Limb (tissue), 2 donors: ENCODE data around the gene ST3GAL3.
A peak's percentile ranks its signal among the peaks of the same experiment; 100 is the strongest.
"Not testable (repeated sequence)": the region's sequence is repeated elsewhere in the genome, so short reads cannot be mapped to it uniquely, and the experiment has no call there.

Experiments
- DNase-seq, 2 donors: peaks; one replicate each; pipeline ENCODE4 v3.0.0-alpha.2; 2016; ENCODE audit errors: extremely low spot score in 2 of 2

The ST3GAL3 gene

DNA sequence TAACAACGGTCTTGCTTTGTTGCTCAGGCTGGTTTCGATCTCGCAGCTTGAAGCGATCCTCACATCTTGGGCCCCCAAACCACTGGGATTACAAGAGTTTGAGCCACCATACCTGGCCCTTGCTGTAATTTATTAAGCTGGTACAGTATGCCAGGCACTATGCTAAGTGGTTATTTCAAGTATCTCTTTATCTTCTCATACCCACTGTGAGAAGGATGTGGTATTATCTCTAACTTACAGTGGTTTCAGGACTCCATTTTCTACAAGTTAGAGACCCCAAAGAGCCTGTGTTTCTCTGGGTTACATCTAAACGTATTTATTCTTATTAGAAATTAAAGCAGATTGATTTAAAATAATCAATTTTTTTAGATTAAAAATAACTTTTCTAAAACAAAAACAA, 8.1 kb upstream of the ST3GAL3 start:
- no peak for DNase-seq

GRCh38 chr1:43703836-43704235, 3.5 kb upstream of the ST3GAL3 start:
- no peak for DNase-seq

DNA sequence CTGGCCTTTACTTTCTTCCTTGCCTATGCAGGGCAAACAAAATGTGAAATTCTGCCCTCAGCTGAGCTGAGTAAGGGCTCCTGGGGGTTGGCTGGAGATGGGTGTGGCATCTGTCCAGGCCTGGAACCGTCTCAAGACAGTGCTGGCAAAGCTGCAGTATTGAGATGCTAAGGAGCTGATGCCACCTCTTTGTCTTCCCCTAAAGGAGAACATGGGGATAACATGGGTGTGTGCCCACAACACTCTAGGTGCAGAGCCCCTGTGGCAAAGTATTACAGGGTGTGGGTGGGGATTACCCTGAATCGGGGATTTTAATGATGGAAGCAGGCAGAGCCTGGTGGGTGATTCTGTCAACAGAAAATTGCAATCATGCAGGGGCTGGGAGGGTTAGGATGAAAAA, 2.5 kb upstream of the ST3GAL3 start:
- no peak for DNase-seq

GRCh38 chr1:43705334-43705733, 2.0 kb upstream of the ST3GAL3 start:
- no peak for DNase-seq

GRCh38 chr1:43705982-43706597, 1.2 kb upstream of the ST3GAL3 start:
- no peak for DNase-seq

GRCh38 chr1:43706598-43707189, 642 bp upstream of the ST3GAL3 start:
- peak in 1 of 2 donors; percentile 36 for DNase-seq

GRCh38 chr1:43708002-43708410, 670 bp downstream of the ST3GAL3 start:
- DNase-seq = peak in 1 of 2 donors; percentile 30

DNA sequence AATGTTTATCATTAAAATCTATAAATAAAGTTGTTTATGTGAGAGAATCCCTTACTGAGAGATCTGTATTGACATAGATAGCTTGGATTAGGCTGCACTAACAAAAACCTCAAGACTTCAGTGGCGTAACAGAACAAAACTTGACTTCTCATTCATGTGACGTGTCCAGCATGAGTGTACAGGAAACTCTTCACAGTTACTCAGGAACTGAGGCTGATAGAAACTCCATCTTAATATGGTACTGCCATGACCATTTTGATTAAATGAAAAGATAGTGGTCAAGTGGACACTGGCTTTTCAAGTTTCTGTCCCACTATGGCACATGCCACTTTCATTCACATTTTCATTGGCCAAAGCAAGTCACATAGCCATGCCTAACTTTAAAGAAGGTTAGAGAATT, 3.7 kb downstream of the ST3GAL3 start:
- DNase-seq = no peak

- no peak for DNase-seq
Observed at GRCh38 chr1:43711524-43712386, 4.4 kb downstream of the ST3GAL3 start.

- DNase-seq = no peak
Observed at GRCh38 chr1:43716559-43717281, 9.4 kb downstream of the ST3GAL3 start.

- DNase-seq = no peak
Observed at GRCh38 chr1:43719063-43719462, 11.7 kb downstream of the ST3GAL3 start.

DNA sequence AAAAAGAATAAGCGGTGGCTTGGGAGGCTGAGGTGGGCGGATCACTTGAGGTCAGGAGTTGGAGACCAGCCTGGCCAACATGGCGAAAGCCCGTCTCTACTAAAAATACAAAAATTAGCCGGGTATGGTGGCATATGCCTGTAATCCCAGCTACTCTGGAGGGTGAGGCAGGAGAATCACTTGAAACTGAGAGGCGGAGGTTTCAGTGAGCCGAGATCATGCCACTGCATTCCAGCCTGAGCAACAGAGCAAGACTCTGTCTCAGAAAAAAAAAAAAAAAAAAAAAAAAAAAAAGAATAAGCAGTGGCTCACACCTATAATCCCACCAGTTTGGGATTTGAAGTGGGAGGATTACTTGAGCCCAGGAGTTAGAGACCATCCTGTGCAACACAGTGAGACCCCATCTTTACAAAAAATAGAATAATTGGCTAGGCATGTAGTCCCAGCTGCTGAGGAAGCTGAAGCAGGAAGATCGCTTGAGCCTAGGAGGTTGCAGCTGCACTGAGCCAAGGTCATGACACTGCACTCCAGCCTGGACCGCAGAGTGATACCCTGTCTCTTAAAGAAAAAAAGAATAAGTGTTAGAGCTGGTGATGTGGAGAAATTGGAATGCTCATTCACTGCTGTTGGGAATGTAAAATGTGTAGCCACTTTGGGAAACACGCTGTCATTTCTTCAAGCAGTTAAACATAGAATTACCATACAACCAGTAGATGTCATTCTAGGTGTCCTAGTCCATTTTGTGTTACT, 12.5 kb downstream of the ST3GAL3 start:
- not testable (repeated sequence) for DNase-seq

DNA sequence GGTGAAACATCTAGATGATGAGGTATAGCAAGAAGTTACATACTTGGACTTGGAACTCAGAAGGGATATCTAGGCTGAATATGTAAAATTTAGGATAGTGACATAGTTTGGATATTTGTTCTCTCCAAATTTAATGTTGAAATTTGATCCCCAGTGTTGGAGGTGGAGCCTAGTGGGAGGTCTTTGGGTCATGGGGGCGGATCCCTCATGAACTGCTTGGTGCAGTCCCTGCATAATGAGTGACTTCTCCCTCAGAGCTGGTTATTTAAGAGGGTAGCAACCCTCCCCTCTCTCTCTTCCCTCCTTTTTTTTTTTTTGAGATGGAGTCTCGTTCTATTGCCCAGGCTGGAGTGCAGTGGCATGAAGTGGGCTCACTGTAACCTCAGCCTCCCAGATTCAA, 15.5 kb downstream of the ST3GAL3 start:
- no peak for DNase-seq

- no peak for DNase-seq
Observed at GRCh38 chr1:43729816-43730463, 22.6 kb downstream of the ST3GAL3 start.

DNA sequence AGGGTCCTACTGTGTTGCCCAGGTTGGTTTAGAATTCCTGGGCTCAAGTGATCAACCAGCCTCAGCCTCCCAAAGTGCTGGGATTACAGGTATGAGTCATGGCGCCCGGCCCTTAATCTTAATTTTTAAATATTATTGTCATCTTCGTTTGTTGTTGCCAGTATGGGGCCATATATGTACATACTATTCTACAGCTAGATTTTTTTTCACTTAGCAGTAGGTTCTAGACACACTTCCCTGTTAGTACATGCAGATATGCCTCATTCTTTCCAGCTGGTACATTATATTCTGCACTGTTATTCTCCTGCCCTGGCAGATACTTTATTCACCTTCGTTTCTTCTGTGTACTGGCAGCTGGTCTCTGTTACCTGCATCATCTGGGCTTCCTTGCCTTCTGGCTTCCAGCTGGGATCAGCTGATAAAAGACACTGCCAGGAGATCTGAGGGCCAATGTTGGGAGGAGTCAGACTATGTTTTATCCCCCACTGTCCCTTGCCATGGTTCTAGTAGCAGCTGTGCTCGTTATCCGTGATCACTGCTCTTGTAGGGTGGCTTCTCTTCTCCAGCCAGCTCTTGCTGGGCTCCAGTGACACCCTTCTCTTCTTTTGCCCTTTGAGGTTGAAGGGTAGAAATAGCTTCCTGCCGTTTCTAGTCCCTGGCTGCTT, 24.7 kb downstream of the ST3GAL3 start:
- DNase-seq = no peak

GRCh38 chr1:43736819-43737218, 29.5 kb downstream of the ST3GAL3 start:
- DNase-seq = no peak

DNA sequence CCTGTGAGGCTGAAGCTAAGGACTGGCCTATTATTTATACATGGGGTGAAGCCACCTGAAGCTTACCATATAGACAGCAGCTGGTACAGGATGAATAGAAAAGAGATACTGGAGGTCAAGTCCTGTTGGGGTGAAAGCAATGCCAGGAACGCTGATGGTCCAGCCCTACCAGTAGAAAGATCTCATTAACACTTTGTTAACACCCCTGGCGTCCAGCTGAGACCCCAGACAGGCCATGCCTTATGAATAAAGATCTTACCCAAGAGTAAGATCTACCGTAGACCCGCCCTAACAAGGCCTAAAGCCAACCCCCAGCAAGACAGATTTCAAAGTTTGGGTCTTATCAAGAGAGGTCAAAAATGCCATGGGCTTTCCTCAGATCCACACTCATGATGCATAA, 34.7 kb downstream of the ST3GAL3 start:
- DNase-seq = no peak

DNA sequence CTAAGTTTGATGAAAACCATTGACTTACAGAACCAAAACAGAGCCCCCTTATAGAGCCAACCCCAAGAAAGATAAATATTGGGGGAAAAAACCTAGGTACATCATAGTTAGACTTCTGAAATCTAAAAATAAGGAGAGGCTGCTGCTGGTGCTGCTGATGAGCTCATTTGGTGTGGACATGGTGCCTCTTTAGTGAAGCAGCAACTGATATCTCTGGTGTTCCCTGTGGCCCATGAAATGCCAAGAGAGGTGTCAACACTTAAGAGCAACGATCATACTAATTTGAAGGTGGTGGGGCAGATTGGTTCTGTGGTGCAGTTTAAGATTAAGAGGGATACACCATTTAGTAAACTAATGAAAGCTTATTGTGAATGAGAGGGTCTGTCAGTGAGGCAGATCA, 35.9 kb downstream of the ST3GAL3 start:
- no peak for DNase-seq

DNA sequence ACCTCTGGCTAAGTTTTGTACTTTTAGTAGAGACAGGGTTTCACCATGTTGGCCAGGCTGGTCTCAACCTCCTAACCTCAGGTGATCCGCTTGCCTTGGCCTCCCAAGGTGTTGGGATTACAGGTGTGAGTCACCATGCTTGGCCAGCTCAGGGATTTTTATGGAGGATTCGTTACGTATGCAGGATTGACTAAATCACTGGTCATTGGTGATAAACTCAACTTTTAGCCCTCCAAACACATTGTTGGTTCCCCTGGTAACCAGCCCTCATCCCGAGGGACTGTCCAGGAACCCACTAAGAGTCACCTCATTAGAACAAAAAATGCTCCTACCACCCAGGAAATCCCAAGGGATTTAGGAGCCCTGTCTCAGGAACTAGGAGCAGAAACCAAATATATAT, 40.4 kb downstream of the ST3GAL3 start:
- no peak for DNase-seq

- DNase-seq = no peak
Observed at GRCh38 chr1:43750083-43750482, 42.7 kb downstream of the ST3GAL3 start.
